OCI-LY1 (cell line): ENCODE results near the gene MINDY3.

Experiments
- CTCF ChIP-seq: fragments of 200-600 bp; sonication (generic), shearing (Covaris generic); IDR thresholded peaks from 2 replicates; pipeline ENCODE4 v1.5.1; 2017; ENCODE audit warnings: mild to moderate bottlenecking, antibody characterized with exemption, low read length, moderate library complexity, mixed read lengths
- EZH2 ChIP-seq: fragments of 200-600 bp; sonication (generic), shearing (Covaris generic); IDR thresholded peaks from 2 replicates; pipeline ENCODE4 v1.8.0; 2017; ENCODE audit warnings: borderline replicate concordance, mixed run types, mild to moderate bottlenecking, antibody characterized with exemption, low read length, moderate library complexity, mixed read lengths

GRCh38 chr10:15853800-15854199 lies 6.5 kb downstream of the MINDY3 start:
- TF ChIP-seq CTCF (no peak), EZH2 (no peak)
